ENCODE results near the gene TNFRSF13B. TPM values are rescaled to one million over a fixed set of nuclear protein-coding genes. Genes with fewer than 3 reads are reported as not detected.

The TNFRSF13B gene
- total and polyA plus RNA-seq, 2 experiments from 2014 or later, result 0.24 TPM; not detected in 1

- DNase-seq (ENCODE audit: low spot score) (no peak), ATAC-seq (no peak)
- Mint-ChIP-seq H3K4me1 (peaks cover 23% of the 10 kb centered on the region), H3K27me3 (ENCODE audit: insufficient read depth, low read depth, poor library complexity) (peaks cover 14% of the 10 kb centered on the region), H3K4me3 (no peak overlapping the region), H3K9me3 (peaks cover 7% of the 10 kb centered on the region), H3K27ac (no peak overlapping the region), H3K36me3 (ENCODE audit: low read depth) (no peaks in the 10 kb centered on the region; the same call in 2 of the 3 replicates)
- no peak overlapping the region for H2AFZ ChIP-seq
- H3K4me1 ChIP-seq (ENCODE audit: insufficient read depth), result peaks cover 4% of the 10 kb centered on the region; the same call in 1 of the 2 replicates
- no peak overlapping the region for H3K4me3 ChIP-seq
- H3K27me3 ChIP-seq (ENCODE audit: insufficient read depth), result no peaks in the 10 kb centered on the region
- H3K79me2 ChIP-seq (replicated peaks; ENCODE audit: insufficient read depth), result no peaks in the 10 kb centered on the region
- no peak for TF ChIP-seq JUNB (IDR thresholded peaks at IDR 0.05; ENCODE audit: unreplicated experiment)
- H3K4me2 ChIP-seq, result no peak overlapping the region
- H3F3A ChIP-seq (replicated peaks; ENCODE audit: low read depth), result no peaks in the 10 kb centered on the region
- no peak overlapping the region for H3K27ac ChIP-seq (ENCODE audit: low read depth)
- no peaks in the 10 kb centered on the region for H3K9me2 ChIP-seq (ENCODE audit: insufficient read depth)
- H4K20me1 ChIP-seq (replicated peaks; ENCODE audit: insufficient read depth), result no peaks in the 10 kb centered on the region
- no peaks in the 10 kb centered on the region for H3K36me3 ChIP-seq (ENCODE audit: insufficient read depth)
Observed at GRCh38 chr17:16943541-16944333, 28.2 kb downstream of the TNFRSF13B start.

GRCh38 chr17:16943032-16943352, 28.9 kb downstream of the TNFRSF13B start:
- no peaks in the 10 kb centered on the region for H3F3A ChIP-seq (replicated peaks; ENCODE audit: low read depth)
- no peaks in the 10 kb centered on the region for H3K9me2 ChIP-seq (ENCODE audit: insufficient read depth)
- Mint-ChIP-seq H3K27me3 (ENCODE audit: insufficient read depth, low read depth, poor library complexity) (peaks cover 15% of the 10 kb centered on the region), H3K4me1 (peaks cover 23% of the 10 kb centered on the region), H3K4me3 (no peak overlapping the region), H3K9me3 (peaks cover 2% of the 10 kb centered on the region; the same call in 1 of the 3 replicates), H3K27ac (no peak overlapping the region), H3K36me3 (ENCODE audit: low read depth) (no peaks in the 10 kb centered on the region; the same call in 2 of the 3 replicates)
- H3K4me2 ChIP-seq, result no peak overlapping the region
- H3K27ac ChIP-seq (ENCODE audit: low read depth), result no peak overlapping the region
- H3K27me3 ChIP-seq (ENCODE audit: insufficient read depth), result no peaks in the 10 kb centered on the region
- no peak for DNase-seq (ENCODE audit: low spot score)
- no peaks in the 10 kb centered on the region for H3K79me2 ChIP-seq (replicated peaks; ENCODE audit: insufficient read depth)
- H3K4me3 ChIP-seq, result no peak overlapping the region
- peaks cover 4% of the 10 kb centered on the region; the same call in 1 of the 2 replicates for H3K4me1 ChIP-seq (ENCODE audit: insufficient read depth)
- no peak for ATAC-seq
- no peaks in the 10 kb centered on the region for H3K36me3 ChIP-seq (ENCODE audit: insufficient read depth)
- no peaks in the 10 kb centered on the region for H4K20me1 ChIP-seq (replicated peaks; ENCODE audit: insufficient read depth)
- no peak overlapping the region for H2AFZ ChIP-seq
- TF ChIP-seq EZH2 (IDR thresholded peaks at IDR 0.05; ENCODE audit: low read depth, unreplicated experiment), result no peak
- no peak for TF ChIP-seq STAT1 (IDR thresholded peaks at IDR 0.05; ENCODE audit: unreplicated experiment)
- no peak for TF ChIP-seq JUNB (IDR thresholded peaks at IDR 0.05; ENCODE audit: unreplicated experiment)
- no peak for TF ChIP-seq ZNF462 (CRISPR knock-in tag; IDR thresholded peaks at IDR 0.05)
- TF ChIP-seq ZNF331 (CRISPR knock-in tag; IDR thresholded peaks at IDR 0.05; ENCODE audit: low read depth), result no peak
- TF ChIP-seq ZNF114 (CRISPR knock-in tag; IDR thresholded peaks at IDR 0.05), result no peak
- TF ChIP-seq POLR2AphosphoS5 (IDR thresholded peaks at IDR 0.05; ENCODE audit: low read depth), result no peak
- no peak for TF ChIP-seq NANOG (IDR thresholded peaks at IDR 0.05; ENCODE audit: borderline replicate concordance)
- TF ChIP-seq EZH2phosphoT487 (IDR thresholded peaks at IDR 0.05; ENCODE audit: unreplicated experiment), result no peak
- no peak for TF ChIP-seq ETS1 (IDR thresholded peaks at IDR 0.05)
- TF ChIP-seq CREB1 (CRISPR knock-in tag; IDR thresholded peaks at IDR 0.05; ENCODE audit: low read depth), result no peak
